Gastrocnemius medialis (tissue), 4 donors: Measurements from ENCODE around the gene PGLYRP2. TPM values are rescaled to one million over a fixed set of nuclear protein-coding genes. Genes with fewer than 3 reads are reported as not detected.

Source experiments
- ATAC-seq, 2 donors: fragments of 150-250 bp; one replicate each; pipeline ENCODE4 v1.9.1; 2016
- DNase-seq, 2 donors: peaks; one replicate each; pipeline ENCODE4 v3.0.0-alpha.2; 2019
- H3K27ac ChIP-seq, 4 donors: fragments of 200-600 bp; sonication (generic); 1 replicate in 1 of 4; 2 replicates in 3 of 4; pipeline ENCODE4 v1.5.1; 2016 to 2018; ENCODE audit warnings: mild to moderate bottlenecking in 2 of 4, moderate library complexity in 1 of 4
- H3K27me3 ChIP-seq, 3 donors: fragments of 200-600 bp; sonication (generic) in 2 of 3; 1 replicate in 1 of 3; 2 replicates in 2 of 3; pipeline versions ENCODE4 v1.5.1 to v1.6.0; 2016 to 2019; ENCODE audit warnings: mild to moderate bottlenecking in 1 of 3, moderate library complexity in 1 of 3
- H3K36me3 ChIP-seq, 2 donors: fragments of 200-600 bp; sonication (generic) in 1 of 2; one replicate each; pipeline ENCODE4 v1.5.1; 2017 to 2018
- H3K4me1 ChIP-seq, 2 donors: fragments of 200-600 bp; sonication (generic) in 1 of 2; one replicate each; pipeline ENCODE4 v1.5.1; 2016 to 2017; ENCODE audit warnings: mild to moderate bottlenecking in 2 of 2
- H3K4me3 ChIP-seq, 4 donors: fragments of 200-600 bp; sonication (generic) in 3 of 4; 1 replicate in 1 of 4; 2 replicates in 3 of 4; pipeline ENCODE4 v1.5.1; 2016 to 2019; ENCODE audit warnings: mild to moderate bottlenecking in 2 of 4
- H3K9me3 ChIP-seq, 3 donors: fragments of 200-600 bp; sonication (generic) in 2 of 3; 1 replicate in 1 of 3; 2 replicates in 2 of 3; pipeline ENCODE4 v1.5.1; 2016 to 2019
- CTCF ChIP-seq, 5 experiments: fragments of 450-650 bp in 3 of 5; fragments of 200-600 bp in 2 of 5; sonication (generic) in 2 of 5; IDR thresholded peaks in 4 of 5; conservative IDR thresholded peaks in 1 of 5; 1 replicate in 4 of 5; 2 replicates in 1 of 5; pipeline ENCODE4 v1.5.1; 2016 to 2019; ENCODE audit warnings: antibody characterized with exemption in 5 of 5, mild to moderate bottlenecking in 3 of 5, moderate library complexity in 3 of 5
- POLR2A ChIP-seq, 2 donors: fragments of 450-650 bp; IDR thresholded peaks; one replicate each; pipeline ENCODE4 v1.6.1; 2017; ENCODE audit warnings: antibody characterized with exemption in 2 of 2, mild to moderate bottlenecking in 2 of 2, moderate library complexity in 2 of 2
- in situ Hi-C, 4 donors: fragments of 200-750 bp; cut with MboI; loops; one replicate each; pipeline versions ENCODE4 v1.15.0 to v1.8.0; 2017; ENCODE audit warnings: low sequenced_read_pairs in 4 of 4
- intact Hi-C: fragments of 100-400 bp; cut with DNase I; formaldehyde crosslinking; loops from one replicate; pipeline ENCODE4 v1.15.1; 2023; ENCODE audit warnings: low total_unique reads
- total RNA-seq, 4 donors: library from RNA; depleted of rRNA; stranded (reverse); fragments of >200 nt; gene quantifications; one replicate each; pipeline versions ENCODE4 v1.1.0 to v1.2.3, GENCODE V29; 2016

PGLYRP2 gene
- not detected for total RNA-seq

- TF ChIP-seq CTCF (IDR thresholded peaks at IDR 0.05 in 4 of 5, conservative IDR thresholded peaks at IDR 0.05 in 1 of 5) (peak in 2 of 5 experiments; percentile 28 to 30), POLR2A (IDR thresholded peaks at IDR 0.05) (no peak)
- H3K27ac ChIP-seq: no peak within 1 kb of the TSS
- H3K27me3 ChIP-seq: no peaks in the 10 kb centered on the region
- no peaks in the 10 kb centered on the region for H3K36me3 ChIP-seq
- ATAC-seq (no peak), DNase-seq (no peak)
- H3K9me3 ChIP-seq: no peaks in the 10 kb centered on the region
- in situ Hi-C loops: loop anchor here in 1 of 4 donors (10.0 kb wide), 1 partner anchor 75 kb away; no protein-coding TSS in a partner anchor
- H3K4me3 ChIP-seq: no peak within 1 kb of the TSS
- intact Hi-C loops: no loop called here
- no peaks in the 10 kb centered on the region for H3K4me1 ChIP-seq
Measured at GRCh38 chr19:15479391-15480345, at the start of gene PGLYRP2. PGLYRP2 (minus strand) TSS chr19:15479501; CDS start chr19:15479371, 130 bp downstream.

DNA sequence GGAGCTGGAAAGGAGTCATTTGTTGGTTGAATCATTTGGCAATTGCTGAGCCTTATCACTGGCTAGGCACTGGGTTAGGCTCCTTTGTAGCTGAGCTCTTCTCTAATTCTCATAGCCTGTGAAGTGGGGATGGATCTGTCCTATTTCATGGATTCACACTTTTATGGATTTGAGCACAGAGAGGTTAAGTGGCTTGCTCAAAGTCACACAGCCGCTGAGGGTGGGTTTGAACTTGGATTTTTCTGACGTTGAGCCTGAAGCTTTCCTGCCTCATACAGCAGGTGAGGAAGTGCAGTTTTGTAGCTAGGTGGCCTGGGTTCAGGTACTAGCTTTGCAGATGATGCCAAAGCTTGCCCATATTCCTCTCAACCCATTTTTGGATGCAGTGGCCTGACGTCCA lies 48.4 kb upstream of the PGLYRP2 start:
- Histone ChIP-seq H3K27me3 (peaks cover 0 to 2% (median 0%) of the 10 kb centered on the region in 3 donors), H3K27ac (no peak overlapping the region), H3K9me3 (no peaks in the 10 kb centered on the region), H3K36me3 (no peaks in the 10 kb centered on the region), H3K4me3 (no peak overlapping the region), H3K4me1 (no peaks in the 10 kb centered on the region)
- ATAC-seq (no peak), DNase-seq (no peak)
- intact Hi-C loops: no loop called here
- in situ Hi-C loops: no loop called here
- TF ChIP-seq CTCF (IDR thresholded peaks at IDR 0.05 in 4 of 5, conservative IDR thresholded peaks at IDR 0.05 in 1 of 5) (no peak), POLR2A (IDR thresholded peaks at IDR 0.05) (no peak)

- Histone ChIP-seq H3K4me1 (no peaks in the 10 kb centered on the region), H3K36me3 (no peaks in the 10 kb centered on the region), H3K27ac (no peak overlapping the region), H3K9me3 (no peaks in the 10 kb centered on the region), H3K27me3 (no peaks in the 10 kb centered on the region), H3K4me3 (no peak overlapping the region)
- TF ChIP-seq POLR2A (IDR thresholded peaks at IDR 0.05) (no peak), CTCF (IDR thresholded peaks at IDR 0.05 in 4 of 5, conservative IDR thresholded peaks at IDR 0.05 in 1 of 5) (no peak)
- intact Hi-C loops (no loop called here), in situ Hi-C loops (no loop called here)
- ATAC-seq (no peak), DNase-seq (no peak)
Measured at GRCh38 chr19:15526408-15526807, 47.1 kb upstream of the PGLYRP2 start.

- in situ Hi-C loops: no loop called here
- Histone ChIP-seq H3K9me3 (no peaks in the 10 kb centered on the region), H3K36me3 (no peaks in the 10 kb centered on the region), H3K27ac (no peak overlapping the region), H3K27me3 (no peaks in the 10 kb centered on the region), H3K4me1 (no peaks in the 10 kb centered on the region), H3K4me3 (no peak overlapping the region)
- no peak for TF ChIP-seq POLR2A (IDR thresholded peaks at IDR 0.05)
- TF ChIP-seq CTCF (IDR thresholded peaks at IDR 0.05 in 4 of 5, conservative IDR thresholded peaks at IDR 0.05 in 1 of 5): no peak
- no peak for ATAC-seq
- no peak for DNase-seq
- intact Hi-C loops: no loop called here
Measured at GRCh38 chr19:15525291-15525690, 46.0 kb upstream of the PGLYRP2 start.
